GM11168 (cell line): ENCODE results near the gene PRMT1.

Source experiments
- in situ Hi-C: fragments of 300-500 bp; cut with MboI; formaldehyde crosslinking; loops from one replicate; pipeline ENCODE4 v1.12.0; 2022; ENCODE audit warnings: low sequenced_read_pairs; ENCODE audit not compliant: unreplicated experiment

PRMT1 gene

GRCh38 chr19:49687150-49687549 is 10.1 kb downstream of the PRMT1 start:
- in situ Hi-C loops = no loop called here

- in situ Hi-C loops = no loop called here
Observed at GRCh38 chr19:49687566-49688316, 10.7 kb downstream of the PRMT1 start.

- in situ Hi-C loops = no loop called here
Observed at GRCh38 chr19:49688531-49689132, 11.6 kb downstream of the PRMT1 start.

- in situ Hi-C loops = no loop called here
Observed at GRCh38 chr19:49689133-49690078, 12.3 kb downstream of the PRMT1 start, which contains the start of gene ADM5. ADM5 (plus strand) TSS chr19:49689594; CDS start chr19:49689838, 244 bp downstream.

GRCh38 chr19:49690079-49690655 is 13.1 kb downstream of the PRMT1 start:
- in situ Hi-C loops = no loop called here

- in situ Hi-C loops = no loop called here
Observed at GRCh38 chr19:49690656-49691242, 13.7 kb downstream of the PRMT1 start, which contains the start of gene CPT1C. CPT1C (plus strand) TSS chr19:49691116; CDS start chr19:49692253, 1,137 bp downstream.

GRCh38 chr19:49691243-49692146 is 14.4 kb downstream of the PRMT1 start:
- in situ Hi-C loops = no loop called here

- in situ Hi-C loops = no loop called here
Observed at GRCh38 chr19:49692147-49692506, 15.1 kb downstream of the PRMT1 start.

GRCh38 chr19:49696115-49696514 is 19.0 kb downstream of the PRMT1 start:
- in situ Hi-C loops = no loop called here

- in situ Hi-C loops = no loop called here
Observed at GRCh38 chr19:49696865-49697264, 19.8 kb downstream of the PRMT1 start.

GRCh38 chr19:49699364-49699763 is 22.3 kb downstream of the PRMT1 start:
- in situ Hi-C loops = no loop called here

- in situ Hi-C loops = no loop called here
Observed at GRCh38 chr19:49700563-49700962, 23.5 kb downstream of the PRMT1 start.

- in situ Hi-C loops = no loop called here
Observed at GRCh38 chr19:49701271-49701786, 24.3 kb downstream of the PRMT1 start.

- in situ Hi-C loops = no loop called here
Observed at GRCh38 chr19:49704888-49705642, 28.0 kb downstream of the PRMT1 start.

GRCh38 chr19:49705919-49706318 is 28.8 kb downstream of the PRMT1 start:
- in situ Hi-C loops = no loop called here

GRCh38 chr19:49710372-49710951 is 33.4 kb downstream of the PRMT1 start:
- in situ Hi-C loops = no loop called here

- in situ Hi-C loops = no loop called here
Observed at GRCh38 chr19:49712397-49712859, 35.4 kb downstream of the PRMT1 start.
